HEK293 (cell line): ENCODE results near the gene SOX2.
A peak's percentile ranks its signal among the peaks of the same experiment; 100 is the strongest.

Experiments
- CTCF ChIA-PET: fragments of 350-600 bp; formaldehyde crosslinking; extraction: SDS; loops from one replicate; lab custom pipeline; 2021; ENCODE audit warnings: antibody characterized with exemption; lab: Yijun Ruan, JAX
- POLR2A ChIA-PET: fragments of 300-600 bp; formaldehyde crosslinking; extraction: SDS; loops from one replicate; lab custom pipeline; 2020; ENCODE audit warnings: antibody characterized with exemption, inconsistent platforms; lab: Yijun Ruan, JAX
- H3K27ac ChIP-seq: fragments of 200-500 bp; sonication (Bioruptor generic); 2 replicates; pipeline ENCODE4 v1.5.1; 2014; ENCODE audit warnings: low read depth, low read length, control low read depth, inconsistent platforms; ENCODE audit errors: extremely low read depth
- H3K36me3 ChIP-seq, 2 experiments: fragments of 200-500 bp in 1 of 2; sonication (Bioruptor generic) in 1 of 2; 1 replicate in 1 of 2; 2 replicates in 1 of 2; pipeline ENCODE4 v1.5.1; 2014 to 2017; ENCODE audit warnings: inconsistent platforms in 2 of 2, low read length in 2 of 2; ENCODE audit not compliant: control insufficient read depth in 2 of 2, insufficient read depth in 1 of 2
- H3K4me1 ChIP-seq: fragments of 200-500 bp; sonication (Bioruptor generic); 2 replicates; pipeline ENCODE4 v1.5.1; 2014; ENCODE audit warnings: mild to moderate bottlenecking, low read length, inconsistent platforms; ENCODE audit not compliant: control insufficient read depth, insufficient read depth
- H3K4me3 ChIP-seq: 2 replicates; pipeline ENCODE4 v1.5.1; 2011; ENCODE audit warnings: low read depth, mild to moderate bottlenecking, control low read depth, low read length, moderate library complexity
- H3K9me3 ChIP-seq: fragments of 200-500 bp; sonication (Bioruptor generic); 2 replicates; pipeline ENCODE4 v1.5.1; 2014; ENCODE audit warnings: low read depth, low read length, inconsistent platforms; ENCODE audit not compliant: control insufficient read depth, insufficient read depth
- FEZF1 ChIP-seq: fragments of 450-650 bp; formaldehyde crosslinking; IDR thresholded peaks from 2 replicates; pipeline ENCODE4 v1.5.1; 2016; ENCODE audit warnings: missing biosample characterization, missing genetic modification characterization
- KLF8 ChIP-seq: fragments of 450-650 bp; formaldehyde crosslinking; IDR thresholded peaks from 2 replicates; pipeline ENCODE4 v1.5.1; 2016; ENCODE audit warnings: missing biosample characterization, missing genetic modification characterization
- PRDM1 ChIP-seq: fragments of 450-650 bp; formaldehyde crosslinking; IDR thresholded peaks from 2 replicates; pipeline ENCODE4; 2016; ENCODE audit warnings: missing biosample characterization, missing genetic modification characterization
- PRDM4 ChIP-seq: fragments of 450-650 bp; formaldehyde crosslinking; IDR thresholded peaks from 2 replicates; pipeline ENCODE4 v1.5.1; 2017; ENCODE audit warnings: missing biosample characterization, missing genetic modification characterization
- PRDM6 ChIP-seq: fragments of 450-650 bp; formaldehyde crosslinking; IDR thresholded peaks from 2 replicates; pipeline ENCODE4 v1.5.1; 2017; ENCODE audit warnings: missing biosample characterization, missing genetic modification characterization
- SETDB1 ChIP-seq: IDR thresholded peaks from one replicate; pipeline ENCODE4 v1.6.1; 2017; ENCODE audit warnings: mild to moderate bottlenecking, low read length, moderate library complexity, mixed read lengths; ENCODE audit not compliant: insufficient read length
- ZBTB48 ChIP-seq: fragments of 450-650 bp; formaldehyde crosslinking; IDR thresholded peaks from 2 replicates; pipeline ENCODE4 v1.5.1; 2016; ENCODE audit warnings: missing biosample characterization, missing genetic modification characterization
- ZNF112 ChIP-seq: fragments of 450-650 bp; formaldehyde crosslinking; IDR thresholded peaks from 2 replicates; pipeline ENCODE4 v1.5.0; 2017; ENCODE audit warnings: missing biosample characterization, missing genetic modification characterization
- ZNF140 ChIP-seq: fragments of 450-650 bp; formaldehyde crosslinking; IDR thresholded peaks from 2 replicates; pipeline ENCODE4 v1.5.1; 2016; ENCODE audit warnings: missing biosample characterization, missing genetic modification characterization
- ZNF157 ChIP-seq: fragments of 450-650 bp; formaldehyde crosslinking; IDR thresholded peaks from 2 replicates; pipeline ENCODE4 v1.5.1; 2016; ENCODE audit warnings: missing biosample characterization, missing genetic modification characterization
- ZNF24 ChIP-seq: fragments of 450-650 bp; formaldehyde crosslinking; IDR thresholded peaks from 2 replicates; pipeline ENCODE4 v1.5.1; 2016; ENCODE audit warnings: missing biosample characterization, missing genetic modification characterization
- ZNF335 ChIP-seq: fragments of 450-650 bp; formaldehyde crosslinking; conservative IDR thresholded peaks from 2 replicates; pipeline ENCODE4 v1.5.1; 2016; ENCODE audit warnings: missing biosample characterization, missing genetic modification characterization
- ZNF362 ChIP-seq: fragments of 450-650 bp; formaldehyde crosslinking; IDR thresholded peaks from 2 replicates; pipeline ENCODE4 v1.5.1; 2016; ENCODE audit warnings: missing biosample characterization, missing genetic modification characterization
- ZNF366 ChIP-seq: fragments of 450-650 bp; formaldehyde crosslinking; conservative IDR thresholded peaks from 2 replicates; pipeline ENCODE4 v1.5.1; 2016; ENCODE audit warnings: missing biosample characterization, missing genetic modification characterization
- ZNF404 ChIP-seq: fragments of 450-650 bp; formaldehyde crosslinking; IDR thresholded peaks from 2 replicates; pipeline ENCODE4 v1.5.1; 2017; ENCODE audit warnings: missing biosample characterization, missing genetic modification characterization
- ZNF449 ChIP-seq: fragments of 450-650 bp; formaldehyde crosslinking; IDR thresholded peaks from 2 replicates; pipeline ENCODE4 v1.5.1; 2017; ENCODE audit warnings: missing biosample characterization, mild to moderate bottlenecking, missing genetic modification characterization, moderate library complexity
- ZNF626 ChIP-seq: fragments of 450-650 bp; sonication (Bioruptor Pico); formaldehyde crosslinking; IDR thresholded peaks from 2 replicates; pipeline ENCODE4 v1.5.1; 2018; ENCODE audit warnings: missing biosample characterization, missing genetic modification characterization, inconsistent platforms
- ZNF830 ChIP-seq: fragments of 450-650 bp; IDR thresholded peaks from 2 replicates; pipeline ENCODE4 v1.5.0; 2018; ENCODE audit warnings: missing biosample characterization, missing genetic modification characterization, low read depth, mild to moderate bottlenecking, moderate library complexity

Gene SOX2

GRCh38 chr3:181757694-181758306 lies 46.1 kb downstream of the SOX2 start:
- CTCF ChIA-PET: no interaction called here
- H3K4me3 ChIP-seq: no peak overlapping the region
- POLR2A ChIA-PET: no interaction called here
- H3K27ac ChIP-seq: peak overlapping the region; percentile 36
- H3K4me1 ChIP-seq: peaks cover 15% of the 10 kb centered on the region
- no peaks in the 10 kb centered on the region for H3K36me3 ChIP-seq
- no peaks in the 10 kb centered on the region for H3K9me3 ChIP-seq
- peak; percentile 68 for TF ChIP-seq ZNF335 (tag by site-specific recombination)
- TF ChIP-seq ZNF366 (tag by site-specific recombination): 0 out of 2 replicates have a peak, but pooled peaks have one; percentile 14
- TF ChIP-seq FEZF1 (tag by site-specific recombination): peak; percentile 9; the same call in 1 of the 2 replicates
- no peak for TF ChIP-seq ZNF24 (tag by site-specific recombination)
- TF ChIP-seq PRDM1 (tag by site-specific recombination): peak; percentile 57
- TF ChIP-seq KLF8 (tag by site-specific recombination): no peak
- TF ChIP-seq ZNF112 (tag by site-specific recombination): no peak
- TF ChIP-seq ZNF449: no peak
- no peak for TF ChIP-seq PRDM4 (tag by site-specific recombination)
- 0 out of 2 replicates have a peak, but pooled peaks have one; percentile 11 for TF ChIP-seq PRDM6
- no peak for TF ChIP-seq ZNF140 (tag by site-specific recombination)
- TF ChIP-seq, all 188 proteins: peak for 5

GRCh38 chr3:181761906-181762305 lies 50.2 kb downstream of the SOX2 start:
- TF ChIP-seq PRDM4 (tag by site-specific recombination) (no peak), ZNF362 (tag by site-specific recombination) (0 out of 2 replicates have a peak, but pooled peaks have one; percentile 52), ZNF830 (tag by site-specific recombination) (no peak), ZNF157 (tag by site-specific recombination) (no peak), ZNF404 (tag by site-specific recombination) (no peak), ZBTB48 (tag by site-specific recombination) (no peak), ZNF626 (tag by site-specific recombination) (no peak), SETDB1 (no peak)
- TF ChIP-seq, all 188 proteins: peak for 1
- POLR2A ChIA-PET: no interaction called here
- CTCF ChIA-PET: interaction anchor here (0.6 kb wide), 1 partner anchor 16 kb away, joined by 3 read pairs; no protein-coding TSS in a partner anchor

More at GRCh38 chr3:181761906-181762305, 50.2 kb downstream of the SOX2 start:
- H3K9me3 ChIP-seq: no peaks in the 10 kb centered on the region
- H3K27ac ChIP-seq: no peak overlapping the region
- peaks cover 6% of the 10 kb centered on the region for H3K4me1 ChIP-seq
- no peaks in the 10 kb centered on the region for H3K36me3 ChIP-seq
- H3K4me3 ChIP-seq: no peak overlapping the region
